Astrocyte (in vitro differentiated cells and primary cell): Measurements from ENCODE around the gene IFT81. TPM values are rescaled to one million over a fixed set of nuclear protein-coding genes. Genes with fewer than 3 reads are reported as not detected.

ENCODE experiments used
- DNase-seq: peaks from one replicate; pipeline ENCODE4 v3.0.0-alpha.2; 2010; ENCODE audit warnings: low read depth
- FAIRE-seq: peaks from 2 replicates; lab custom pipeline; 2011; peaks lifted over from hg19 to GRCh38; lab: Jason Lieb, UNC
- H2AFZ ChIP-seq: 2 replicates; pipeline ENCODE4 v1.6.0; 2012; ENCODE audit warnings: low read depth, low read length, inconsistent platforms
- H3K27ac ChIP-seq: 2 replicates; pipeline ENCODE4 v1.5.1; 2011; ENCODE audit warnings: low read depth, low read length, inconsistent platforms
- H3K27me3 ChIP-seq: 2 replicates; pipeline ENCODE4 v1.6.0; 2011; ENCODE audit warnings: low read length, inconsistent platforms; ENCODE audit not compliant: insufficient read depth
- H3K36me3 ChIP-seq: 2 replicates; pipeline ENCODE4 v1.5.1; 2011; ENCODE audit warnings: low read length, inconsistent platforms; ENCODE audit not compliant: insufficient read depth
- H3K4me1 ChIP-seq: 2 replicates; pipeline ENCODE4 v1.5.1; 2011; ENCODE audit warnings: low read length, inconsistent platforms; ENCODE audit not compliant: insufficient read depth
- H3K4me2 ChIP-seq: 2 replicates; pipeline ENCODE4 v1.6.0; 2012; ENCODE audit warnings: low read length, inconsistent platforms
- H3K4me3 ChIP-seq: 2 replicates; pipeline ENCODE4 v1.5.1; 2011; ENCODE audit warnings: low read depth, mild to moderate bottlenecking, low read length, inconsistent platforms; ENCODE audit not compliant: insufficient read depth
- H3K79me2 ChIP-seq: 2 replicates; pipeline ENCODE4 v1.6.0; 2012; ENCODE audit warnings: mild to moderate bottlenecking, low read length, inconsistent platforms; ENCODE audit not compliant: insufficient read depth
- H3K9ac ChIP-seq: 2 replicates; pipeline ENCODE4 v1.6.0; 2012; ENCODE audit warnings: mild to moderate bottlenecking, low read length, inconsistent platforms
- H3K9me3 ChIP-seq: 2 replicates; pipeline ENCODE4 v1.5.1; 2012; ENCODE audit warnings: low read depth, mild to moderate bottlenecking, low read length, inconsistent platforms; ENCODE audit not compliant: insufficient read depth
- H4K20me1 ChIP-seq: 2 replicates; pipeline ENCODE4 v1.6.0; 2012; ENCODE audit warnings: low read length, inconsistent platforms; ENCODE audit not compliant: insufficient read depth
- H3K27ac Mint-ChIP-seq: one replicate; pipeline ENCODE4 v1.8.0; 2021; ENCODE audit warnings: mild to moderate bottlenecking, mixed read lengths; ENCODE audit not compliant: unreplicated experiment
- H3K27me3 Mint-ChIP-seq: one replicate; pipeline ENCODE4 v1.8.0; 2021; ENCODE audit warnings: low read depth, mixed read lengths; ENCODE audit not compliant: unreplicated experiment
- H3K36me3 Mint-ChIP-seq: one replicate; pipeline ENCODE4 v1.8.0; 2021; ENCODE audit warnings: low read depth, mixed read lengths; ENCODE audit not compliant: unreplicated experiment
- H3K4me1 Mint-ChIP-seq: one replicate; pipeline ENCODE4 v1.8.0; 2021; ENCODE audit warnings: low read depth, mixed read lengths; ENCODE audit not compliant: unreplicated experiment
- H3K4me3 Mint-ChIP-seq: one replicate; pipeline ENCODE4 v1.8.0; 2021; ENCODE audit warnings: mild to moderate bottlenecking, moderate library complexity, mixed read lengths; ENCODE audit not compliant: unreplicated experiment
- H3K9me3 Mint-ChIP-seq: one replicate; pipeline ENCODE4 v1.8.0; 2021; ENCODE audit warnings: mild to moderate bottlenecking, mixed read lengths; ENCODE audit not compliant: unreplicated experiment
- CTCF ChIP-seq: IDR thresholded peaks from 2 replicates; pipeline ENCODE4 v1.5.1; 2011; ENCODE audit warnings: low read depth, mild to moderate bottlenecking, inconsistent platforms, low read length, moderate library complexity; ENCODE audit not compliant: insufficient read depth
- EZH2 ChIP-seq: IDR thresholded peaks from 2 replicates; pipeline ENCODE4 v1.6.1; 2012; ENCODE audit warnings: mild to moderate bottlenecking, low read length, inconsistent platforms; ENCODE audit not compliant: insufficient read depth
- total RNA-seq: library from RNA; stranded (reverse); gene quantifications from 2 replicates; pipeline ENCODE4 v1.2.1, GENCODE V29; 2021

The IFT81 gene
- total RNA-seq, 1 donor from 2014 or later: 12.3 TPM

DNA sequence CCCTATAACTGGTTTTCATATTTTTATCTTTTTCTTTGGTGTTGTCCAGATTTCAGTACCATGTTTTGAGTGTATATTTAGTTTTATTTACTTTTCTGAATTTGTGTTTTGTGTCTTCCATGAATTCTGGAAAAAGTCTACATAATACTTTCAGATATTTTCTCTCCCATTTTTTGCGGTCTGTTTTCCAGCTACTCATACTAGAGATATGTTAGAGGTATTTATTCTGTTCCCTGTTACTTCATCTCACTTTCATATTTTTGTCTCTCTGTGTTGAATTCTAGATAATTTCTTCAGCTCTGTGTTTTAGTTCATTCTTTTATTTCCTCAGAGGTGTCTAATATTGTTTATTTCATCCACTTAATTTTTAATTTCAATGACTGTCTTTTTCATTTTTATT, 74.2 kb downstream of the IFT81 start:
- Histone ChIP-seq H2AFZ (no peak overlapping the region), H3K27ac (peak overlapping the region; percentile 92), H3K79me2 (no peaks in the 10 kb centered on the region), H3K36me3 (peaks cover 3% of the 10 kb centered on the region), H3K4me3 (no peak overlapping the region), H3K4me1 (peaks cover 21% of the 10 kb centered on the region), H3K9ac (no peak overlapping the region), H4K20me1 (no peaks in the 10 kb centered on the region), H3K9me3 (no peaks in the 10 kb centered on the region), H3K27me3 (no peaks in the 10 kb centered on the region), H3K4me2 (no peak overlapping the region)
- no peaks in the 10 kb centered on the region for H3K9me3 Mint-ChIP-seq
- no peak overlapping the region for H3K4me3 Mint-ChIP-seq
- peak overlapping the region; percentile 65 for H3K27ac Mint-ChIP-seq
- DNase-seq: peak; percentile 36
- FAIRE-seq: no peak
- no peak for TF ChIP-seq EZH2
- TF ChIP-seq CTCF: no peak
- H3K4me1 Mint-ChIP-seq: peaks cover 16% of the 10 kb centered on the region
- H3K36me3 Mint-ChIP-seq: peaks cover 2% of the 10 kb centered on the region
- H3K27me3 Mint-ChIP-seq: no peaks in the 10 kb centered on the region

GRCh38 chr12:110199339-110200123, 75.4 kb downstream of the IFT81 start:
- FAIRE-seq: peak; percentile 91
- Histone ChIP-seq H3K9me3 (no peaks in the 10 kb centered on the region), H3K27me3 (no peaks in the 10 kb centered on the region), H3K27ac (peak overlapping the region; percentile 92), H3K79me2 (no peaks in the 10 kb centered on the region), H3K4me2 (peak overlapping the region; percentile 86), H3K36me3 (peaks cover 12% of the 10 kb centered on the region), H3K4me3 (peak overlapping the region; percentile 45), H3K9ac (peak overlapping the region; percentile 76), H2AFZ (peak overlapping the region; percentile 34), H3K4me1 (peaks cover 21% of the 10 kb centered on the region), H4K20me1 (no peaks in the 10 kb centered on the region)
- peaks cover 16% of the 10 kb centered on the region for H3K4me1 Mint-ChIP-seq
- H3K4me3 Mint-ChIP-seq: peak overlapping the region; percentile 58
- peak; percentile 84 for DNase-seq
- H3K27me3 Mint-ChIP-seq: no peaks in the 10 kb centered on the region
- H3K9me3 Mint-ChIP-seq: no peaks in the 10 kb centered on the region
- peak overlapping the region; percentile 72 for H3K27ac Mint-ChIP-seq
- peaks cover 4% of the 10 kb centered on the region for H3K36me3 Mint-ChIP-seq
- TF ChIP-seq EZH2 (no peak), CTCF (no peak)

- Histone ChIP-seq H3K4me3 (peak overlapping the region; percentile 45), H3K4me2 (peak overlapping the region; percentile 86), H2AFZ (no peak overlapping the region), H3K9me3 (no peaks in the 10 kb centered on the region), H3K79me2 (no peaks in the 10 kb centered on the region), H3K27ac (peak overlapping the region; percentile 92), H4K20me1 (no peaks in the 10 kb centered on the region), H3K9ac (peak overlapping the region; percentile 76), H3K27me3 (no peaks in the 10 kb centered on the region), H3K4me1 (peaks cover 21% of the 10 kb centered on the region), H3K36me3 (peaks cover 12% of the 10 kb centered on the region)
- peaks cover 7% of the 10 kb centered on the region for H3K36me3 Mint-ChIP-seq
- TF ChIP-seq CTCF (no peak), EZH2 (no peak)
- no peaks in the 10 kb centered on the region for H3K27me3 Mint-ChIP-seq
- peak overlapping the region; percentile 72 for H3K27ac Mint-ChIP-seq
- H3K4me1 Mint-ChIP-seq: peaks cover 16% of the 10 kb centered on the region
- H3K4me3 Mint-ChIP-seq: no peak overlapping the region
- peak; percentile 34 for FAIRE-seq
- DNase-seq: peak; percentile 40
- H3K9me3 Mint-ChIP-seq: no peaks in the 10 kb centered on the region
Measured at GRCh38 chr12:110200124-110200417, 75.9 kb downstream of the IFT81 start.
